Naive thymus-derived CD4-positive, alpha-beta T cell (primary cell): ENCODE measurements around the gene CHRNA4. TPM values are rescaled to one million over a fixed set of nuclear protein-coding genes. Genes with fewer than 3 reads are reported as not detected.
A peak's percentile ranks its signal among the peaks of the same experiment; 100 is the strongest.

Source experiments
- ATAC-seq: fragments of 150-1000 bp; cut with Tn5 transposase; 2 replicates; pipeline ENCODE4 v1.10.0; 2021; ENCODE audit warnings: mild to moderate bottlenecking, moderate library complexity
- CTCF ChIA-PET: fragments of 350-600 bp; sonication (Branson Sonifier 250); formaldehyde crosslinking; loops from one replicate; lab custom pipeline; 2021; ENCODE audit warnings: antibody characterized with exemption; lab: Charles Lee
- POLR2A ChIA-PET: fragments of 350-600 bp; sonication (Branson Sonifier 250); formaldehyde crosslinking; loops from one replicate; lab custom pipeline; 2021; ENCODE audit warnings: antibody characterized with exemption, inconsistent platforms; lab: Charles Lee
- DNase-seq, 9 donors: peaks; one replicate each; pipeline versions ENCODE4 v3.0.0 to v3.0.0-alpha.2; 2020 to 2022; ENCODE audit warnings: mixed read lengths in 1 of 9
- H3K27ac ChIP-seq: one replicate; pipeline ENCODE4 v1.7.0; 2013; ENCODE audit warnings: mild to moderate bottlenecking, low read depth, low read length, moderate library complexity
- H3K27me3 ChIP-seq, 2 donors: one replicate each; pipeline ENCODE4 v1.7.0; 2013; ENCODE audit warnings: low read length in 2 of 2, mild to moderate bottlenecking in 2 of 2, moderate library complexity in 2 of 2; ENCODE audit not compliant: control insufficient read depth in 2 of 2, insufficient read depth in 2 of 2
- H3K36me3 ChIP-seq, 3 experiments: 1 replicate in 2 of 3; 2 replicates in 1 of 3; pipeline ENCODE4 v1.7.0; 2013; ENCODE audit warnings: low read length in 3 of 3, mild to moderate bottlenecking in 3 of 3, moderate library complexity in 1 of 3; ENCODE audit not compliant: insufficient read depth in 3 of 3, control insufficient read depth in 2 of 3
- H3K4me1 ChIP-seq, 2 donors: one replicate each; pipeline ENCODE4 v1.7.0; 2013; ENCODE audit warnings: low read length in 2 of 2, mild to moderate bottlenecking in 2 of 2, moderate library complexity in 1 of 2; ENCODE audit not compliant: control insufficient read depth in 2 of 2, insufficient read depth in 2 of 2
- H3K4me3 ChIP-seq: 2 replicates; pipeline ENCODE4 v1.7.0; 2013; ENCODE audit warnings: mild to moderate bottlenecking, low read length
- H3K9me3 ChIP-seq, 3 experiments: 1 replicate in 2 of 3; 2 replicates in 1 of 3; pipeline ENCODE4 v1.7.0; 2013; ENCODE audit warnings: low read length in 3 of 3; ENCODE audit not compliant: control insufficient read depth in 2 of 3
- H3K27ac Mint-ChIP-seq, 9 donors: one replicate each; pipeline ENCODE4 v1.8.0; 2020 to 2022; ENCODE audit warnings: mixed read lengths in 9 of 9, mild to moderate bottlenecking in 8 of 9, moderate library complexity in 5 of 9, inconsistent platforms in 2 of 9
- H3K27me3 Mint-ChIP-seq, 5 donors: one replicate each; pipeline ENCODE4 v1.8.0; 2021 to 2022; ENCODE audit warnings: mixed read lengths in 5 of 5, mild to moderate bottlenecking in 1 of 5
- H3K36me3 Mint-ChIP-seq, 5 donors: one replicate each; pipeline ENCODE4 v1.8.0; 2020 to 2022; ENCODE audit warnings: mixed read lengths in 5 of 5, mild to moderate bottlenecking in 3 of 5, inconsistent platforms in 1 of 5
- H3K4me1 Mint-ChIP-seq, 7 donors: one replicate each; pipeline ENCODE4 v1.8.0; 2020 to 2022; ENCODE audit warnings: mixed read lengths in 7 of 7, mild to moderate bottlenecking in 3 of 7, inconsistent platforms in 1 of 7
- H3K4me3 Mint-ChIP-seq, 10 donors: one replicate each; pipeline ENCODE4 v1.8.0; 2020 to 2022; ENCODE audit warnings: mild to moderate bottlenecking in 10 of 10, mixed read lengths in 10 of 10, moderate library complexity in 6 of 10, inconsistent platforms in 2 of 10
- H3K9me3 Mint-ChIP-seq, 11 donors: one replicate each; pipeline ENCODE4 v1.8.0; 2020 to 2022; ENCODE audit warnings: mixed read lengths in 11 of 11, mild to moderate bottlenecking in 4 of 11, inconsistent platforms in 1 of 11, moderate library complexity in 1 of 11
- intact Hi-C, 2 donors: fragments of 100-400 bp; cut with micrococcal nuclease; formaldehyde crosslinking; loops; one replicate each; pipeline ENCODE4 v1.15.1; 2023
- polyA plus RNA-seq, 2 donors: library from polyadenylated mRNA; unstranded; fragments of 300-500 nt; fragmentation: Illumina TruSeq; gene quantifications; one replicate each; pipeline ENCODE4 v1.2.3, GENCODE V29; 2021
- total RNA-seq, 6 experiments: library from RNA in 5 of 6; stranded (reverse) in 5 of 6; gene quantifications; 1 replicate in 5 of 6; 2 replicates in 1 of 6; pipeline ENCODE4 v1.2.3 and lab custom pipeline; 2021 to 2026

Gene CHRNA4
- total and polyA plus RNA-seq, 7 experiments from 2014 or later, result not detected

DNA sequence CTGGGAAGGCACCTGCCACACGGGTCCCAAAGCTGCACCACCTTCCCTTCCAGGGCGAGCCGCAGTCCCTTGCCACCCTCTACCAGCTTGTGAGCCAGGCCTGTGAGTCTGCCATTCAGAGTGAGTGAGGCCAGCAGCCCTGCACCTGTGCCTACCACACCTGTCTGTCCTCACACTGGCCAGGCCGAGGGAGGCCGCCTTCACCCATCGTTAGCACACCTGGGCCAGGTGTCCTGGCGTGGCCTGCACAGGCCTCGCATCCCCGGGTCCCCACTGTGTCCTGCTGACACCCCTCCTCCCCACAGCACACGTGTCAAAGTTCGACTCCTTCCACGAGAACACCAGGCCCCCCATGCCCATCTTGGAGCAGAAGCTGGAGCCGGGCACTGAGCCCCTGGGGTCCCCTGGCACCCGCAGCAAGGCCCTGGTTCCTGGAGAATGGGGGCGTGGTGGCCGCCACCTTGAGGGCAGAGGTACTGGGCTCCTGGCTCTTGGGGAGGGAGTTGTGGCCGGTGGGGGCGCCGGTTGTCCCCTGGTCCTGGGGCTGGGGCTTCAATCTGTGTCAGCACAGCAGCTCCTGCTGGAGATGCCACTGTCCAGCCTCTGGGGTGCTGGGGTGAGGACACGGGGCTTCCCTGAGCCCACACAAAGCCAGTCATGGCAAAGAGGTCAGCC, 33.0 kb downstream of the CHRNA4 start:
- CTCF ChIA-PET, result interaction anchor here (0.6 kb wide), 1 partner anchor 453 kb away, joined by 11 read pairs; no protein-coding TSS in a partner anchor
- no peak overlapping the region for H3K4me3 ChIP-seq
- peak; percentile 12 for ATAC-seq
- POLR2A ChIA-PET, result no interaction called here
- intact Hi-C loops, result no loop called here
- no peaks in the 10 kb centered on the region for H3K36me3 ChIP-seq
- H3K9me3 ChIP-seq, result peaks cover 0 to 19% (median 0%) of the 10 kb centered on the region in 3 experiments
- Mint-ChIP-seq H3K4me1 (peaks cover 0 to 11% (median 4%) of the 10 kb centered on the region in 7 donors), H3K4me3 (no peak overlapping the region), H3K27ac (peak overlapping the region in 6 of 9 donors; percentile 10 to 78 (median 44)), H3K27me3 (peaks cover 2 to 13% (median 7%) of the 10 kb centered on the region in 5 donors), H3K36me3 (peaks cover 0 to 7% (median 6%) of the 10 kb centered on the region in 5 donors), H3K9me3 (peaks cover 5 to 11% (median 8%) of the 10 kb centered on the region in 11 donors)
- no peak for DNase-seq
- H3K27me3 ChIP-seq, result no peaks in the 10 kb centered on the region
- H3K27ac ChIP-seq, result no peak overlapping the region
- H3K4me1 ChIP-seq, result peaks cover 7 to 13% of the 10 kb centered on the region in 2 donors

DNA sequence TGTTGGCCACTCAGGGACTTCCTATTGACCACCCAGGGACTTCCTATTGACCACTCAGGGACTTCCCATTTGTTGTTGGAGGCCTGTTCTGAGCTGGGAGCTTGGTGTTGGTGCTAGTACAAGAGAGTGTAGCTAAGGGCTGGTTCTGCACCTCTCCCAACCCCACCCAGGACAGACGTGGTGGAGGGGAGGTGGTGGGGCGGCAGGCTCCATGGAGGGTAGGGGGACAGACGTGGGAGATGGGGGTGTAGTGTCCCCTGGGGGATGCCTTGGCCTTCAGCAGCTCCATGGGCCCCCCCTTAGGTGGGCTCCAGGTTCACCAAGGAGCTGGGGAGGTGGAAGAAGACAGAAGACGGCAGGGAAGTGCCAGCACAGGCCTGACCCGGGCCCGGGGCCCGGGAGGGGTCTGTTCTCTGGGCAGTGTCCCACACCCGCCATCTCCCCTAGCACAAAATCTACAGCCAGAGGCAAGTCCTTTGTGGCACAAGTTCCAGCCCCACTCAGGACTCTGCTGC, 33.9 kb downstream of the CHRNA4 start:
- Mint-ChIP-seq H3K36me3 (peaks cover 0 to 7% (median 6%) of the 10 kb centered on the region in 5 donors), H3K9me3 (peaks cover 5 to 10% (median 8%) of the 10 kb centered on the region in 11 donors), H3K27me3 (peaks cover 3 to 13% (median 7%) of the 10 kb centered on the region in 5 donors), H3K27ac (peak overlapping the region; percentile 57 to 92 (median 78)), H3K4me3 (peak overlapping the region in 2 of 10 donors; percentile 27 to 59), H3K4me1 (peaks cover 0 to 12% (median 4%) of the 10 kb centered on the region in 7 donors)
- CTCF ChIA-PET, result no interaction called here
- Histone ChIP-seq H3K36me3 (no peaks in the 10 kb centered on the region), H3K9me3 (peaks cover 0 to 18% (median 0%) of the 10 kb centered on the region in 3 experiments), H3K27me3 (no peaks in the 10 kb centered on the region), H3K27ac (peak overlapping the region; percentile 40), H3K4me1 (peaks cover 7 to 13% of the 10 kb centered on the region in 2 donors), H3K4me3 (no peak overlapping the region)
- POLR2A ChIA-PET, result interaction anchor here (0.7 kb wide), 1 partner anchor 293 kb away, joined by 3 read pairs; no protein-coding TSS in a partner anchor
- DNase-seq, result no peak
- intact Hi-C loops, result no loop called here
- peak; percentile 8 for ATAC-seq

DNA sequence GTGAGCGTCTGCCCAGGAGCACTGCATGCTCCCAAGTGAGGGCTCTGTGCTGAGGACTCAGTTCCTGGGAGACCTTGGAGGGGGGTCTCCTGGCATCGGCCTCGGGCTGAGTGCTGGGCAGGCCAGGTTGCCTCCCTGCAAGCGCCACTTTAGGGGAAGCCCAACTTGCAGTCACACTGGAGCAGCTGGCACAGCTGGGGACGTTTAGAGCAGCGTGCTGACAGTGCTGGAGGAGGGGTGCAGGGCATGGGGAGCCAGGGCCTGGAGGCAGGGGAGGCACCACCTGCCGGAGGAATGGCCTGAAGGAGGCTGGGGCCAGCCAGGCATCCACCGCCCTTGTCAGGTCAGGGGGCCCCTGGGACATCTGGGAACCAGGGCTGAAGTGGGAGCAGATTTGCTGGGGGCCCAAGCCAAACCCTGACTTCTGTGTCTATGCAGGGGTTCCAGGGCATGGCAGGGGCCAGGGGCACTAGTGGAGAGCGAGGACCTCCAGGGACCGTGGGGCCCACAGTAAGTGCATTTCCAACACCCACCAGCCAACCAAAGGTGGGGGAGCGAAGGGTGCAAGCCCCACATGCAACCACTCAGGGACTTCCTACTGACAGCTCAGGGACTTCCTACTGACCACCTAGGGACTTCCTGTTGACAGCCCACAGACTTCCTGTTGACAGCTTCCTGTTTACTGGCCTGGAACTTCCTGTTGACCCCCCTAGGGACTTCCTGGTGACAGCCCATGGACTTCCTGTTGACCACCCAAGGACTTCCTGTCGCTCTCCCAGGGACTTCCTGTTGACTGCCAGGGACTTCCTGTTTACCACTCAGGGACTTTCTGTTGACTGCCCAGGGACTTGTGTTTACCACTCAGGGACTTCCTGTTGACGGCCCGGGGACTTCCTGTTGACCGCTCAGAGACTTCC, 34.6 kb downstream of the CHRNA4 start:
- no peaks in the 10 kb centered on the region for H3K27me3 ChIP-seq
- peaks cover 0 to 11% (median 0%) of the 10 kb centered on the region in 3 experiments for H3K9me3 ChIP-seq
- H3K36me3 Mint-ChIP-seq, result peaks cover 0 to 2% (median 2%) of the 10 kb centered on the region in 5 donors
- ChIA-PET CTCF (no interaction called here), POLR2A (interaction anchor here (0.7 kb wide), 1 partner anchor 293 kb away, joined by 3 read pairs; no protein-coding TSS in a partner anchor)
- no peak for ATAC-seq
- H3K9me3 Mint-ChIP-seq, result peaks cover 0 to 5% (median 2%) of the 10 kb centered on the region in 11 donors
- H3K27me3 Mint-ChIP-seq, result peaks cover 0 to 7% (median 3%) of the 10 kb centered on the region in 5 donors
- no peak overlapping the region for H3K4me3 ChIP-seq
- intact Hi-C loops, result no loop called here
- no peaks in the 10 kb centered on the region for H3K36me3 ChIP-seq
- peak overlapping the region; percentile 57 to 92 (median 78) for H3K27ac Mint-ChIP-seq
- no peak for DNase-seq
- H3K4me1 Mint-ChIP-seq, result peaks cover 0 to 12% (median 4%) of the 10 kb centered on the region in 7 donors
- peak overlapping the region in 2 of 10 donors; percentile 27 to 59 for H3K4me3 Mint-ChIP-seq
- H3K27ac ChIP-seq, result peak overlapping the region; percentile 40
- peaks cover 7 to 13% of the 10 kb centered on the region in 2 donors for H3K4me1 ChIP-seq

DNA sequence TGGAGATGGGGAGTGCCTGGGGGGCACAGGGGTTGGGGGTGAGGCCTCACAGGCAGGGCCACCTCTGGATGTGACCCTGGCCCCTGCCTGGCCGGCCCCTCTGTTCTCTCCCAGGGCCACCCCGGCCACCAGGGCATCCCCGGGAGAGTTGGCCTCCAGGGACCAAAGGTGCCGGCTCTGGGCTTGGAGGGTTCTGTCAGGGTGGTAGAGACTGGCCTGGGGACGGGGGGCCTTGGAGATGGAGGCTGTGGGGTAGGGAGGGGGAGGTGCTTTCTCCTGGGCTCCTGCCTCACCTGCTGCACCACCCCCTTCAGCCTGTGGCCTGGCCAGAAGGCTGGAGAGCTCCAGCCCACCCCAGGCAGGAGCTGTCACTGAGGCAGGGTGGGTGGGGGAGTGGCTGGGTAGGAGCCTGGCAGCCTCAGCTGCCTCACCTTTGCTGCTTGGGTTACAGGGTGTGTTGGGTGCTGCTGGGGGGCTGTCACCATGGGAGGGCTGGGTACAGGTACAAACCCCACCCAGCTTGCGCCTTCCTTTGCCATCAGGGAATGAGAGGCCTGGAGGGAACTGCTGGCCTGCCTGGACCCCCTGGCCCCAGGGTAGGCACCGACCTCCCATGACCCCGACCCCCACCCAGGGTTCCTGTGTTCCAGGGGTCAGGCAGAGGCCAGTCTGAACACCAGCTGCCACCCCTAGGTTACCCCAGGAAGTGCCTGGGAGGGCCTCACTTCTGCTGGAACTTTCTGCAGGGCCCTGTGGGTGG, 35.4 kb downstream of the CHRNA4 start:
- Mint-ChIP-seq H3K36me3 (no peaks in the 10 kb centered on the region), H3K9me3 (peaks cover 0 to 3% (median 0%) of the 10 kb centered on the region in 11 donors), H3K27me3 (peaks cover 0 to 4% (median 4%) of the 10 kb centered on the region in 5 donors), H3K4me1 (peaks cover 0 to 12% (median 4%) of the 10 kb centered on the region in 7 donors), H3K27ac (peak overlapping the region in 4 of 9 donors; percentile 57 to 78 (median 66)), H3K4me3 (no peak overlapping the region)
- ChIA-PET CTCF (no interaction called here), POLR2A (no interaction called here)
- Histone ChIP-seq H3K27ac (no peak overlapping the region), H3K36me3 (no peaks in the 10 kb centered on the region), H3K27me3 (no peaks in the 10 kb centered on the region), H3K4me1 (peaks cover 7 to 13% of the 10 kb centered on the region in 2 donors), H3K9me3 (peaks cover 0 to 4% (median 0%) of the 10 kb centered on the region in 3 experiments), H3K4me3 (no peak overlapping the region)
- intact Hi-C loops, result no loop called here
- ATAC-seq (no peak), DNase-seq (no peak)

DNA sequence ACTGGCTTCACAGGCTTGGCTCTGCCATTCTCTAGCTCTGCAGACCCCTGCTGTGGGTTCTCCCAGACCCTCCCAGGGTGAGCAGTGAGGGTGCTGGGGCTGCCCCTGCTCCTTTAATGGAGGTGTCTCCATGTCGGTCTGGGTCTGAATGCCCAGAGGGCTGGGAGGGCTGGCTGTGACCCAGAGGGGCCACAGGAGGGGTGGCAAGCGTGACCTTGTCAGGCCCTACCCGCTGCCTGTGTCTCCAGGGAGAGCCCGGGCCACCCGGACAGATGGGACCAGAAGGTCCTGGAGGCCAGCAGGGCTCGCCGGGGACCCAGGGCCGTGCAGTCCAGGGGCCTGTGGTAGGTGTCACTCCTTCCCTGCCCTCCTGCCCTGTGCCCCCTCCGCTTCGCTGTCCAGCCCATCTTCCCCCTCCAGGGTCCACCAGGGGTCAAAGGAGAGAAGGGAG, 36.1 kb downstream of the CHRNA4 start:
- no peak for DNase-seq

More for the DNA sequence above, 36.1 kb downstream of the CHRNA4 start:
- no peak for ATAC-seq
- Mint-ChIP-seq H3K4me1 (peaks cover 0 to 12% (median 4%) of the 10 kb centered on the region in 7 donors), H3K27ac (peak overlapping the region in 1 of 9 donors; percentile 13), H3K9me3 (peaks cover 0 to 3% (median 0%) of the 10 kb centered on the region in 11 donors), H3K4me3 (no peak overlapping the region), H3K36me3 (no peaks in the 10 kb centered on the region), H3K27me3 (peaks cover 0 to 4% (median 4%) of the 10 kb centered on the region in 5 donors)
- H3K27ac ChIP-seq, result no peak overlapping the region
- no peak overlapping the region for H3K4me3 ChIP-seq
- no peaks in the 10 kb centered on the region for H3K27me3 ChIP-seq
- H3K4me1 ChIP-seq, result peaks cover 7 to 13% of the 10 kb centered on the region in 2 donors
- intact Hi-C loops, result no loop called here
- ChIA-PET POLR2A (no interaction called here), CTCF (no interaction called here)
- no peaks in the 10 kb centered on the region for H3K36me3 ChIP-seq
- H3K9me3 ChIP-seq, result no peaks in the 10 kb centered on the region
